ENCODE data around the gene CALHM1. TPM values are rescaled to one million over a fixed set of nuclear protein-coding genes. Genes with fewer than 3 reads are reported as not detected.

Gene CALHM1
- total RNA-seq, 1 experiment from 2014 or later, result not detected

- H3K9me3 ChIP-seq, result no peaks in the 10 kb centered on the region
- no peaks in the 10 kb centered on the region for H3K27me3 ChIP-seq
- H3K4me3 ChIP-seq, result no peak overlapping the region
- no peak for DNase-seq
- peaks cover 50% of the 10 kb centered on the region for H3K36me3 ChIP-seq
Observed at GRCh38 chr10:103449208-103450144, 9.2 kb downstream of the CALHM1 start.

GRCh38 chr10:103448746-103449145, 10.0 kb downstream of the CALHM1 start:
- Histone ChIP-seq H3K4me3 (no peak overlapping the region), H3K27me3 (no peaks in the 10 kb centered on the region), H3K9me3 (no peaks in the 10 kb centered on the region), H3K36me3 (peaks cover 55% of the 10 kb centered on the region)
- DNase-seq, result peak; percentile 82

- Histone ChIP-seq H3K9me3 (no peaks in the 10 kb centered on the region), H3K4me3 (no peak overlapping the region), H3K27me3 (no peaks in the 10 kb centered on the region), H3K36me3 (peaks cover 69% of the 10 kb centered on the region)
- DNase-seq, result no peak
Observed at GRCh38 chr10:103447187-103447586, 11.5 kb downstream of the CALHM1 start.

GRCh38 chr10:103445767-103446567, 12.7 kb downstream of the CALHM1 start:
- DNase-seq, result peak; percentile 72
- Histone ChIP-seq H3K36me3 (peaks cover 81% of the 10 kb centered on the region), H3K9me3 (no peaks in the 10 kb centered on the region), H3K4me3 (no peak overlapping the region), H3K27me3 (no peaks in the 10 kb centered on the region)

- Histone ChIP-seq H3K27me3 (no peaks in the 10 kb centered on the region), H3K4me3 (no peak overlapping the region), H3K36me3 (peaks cover 87% of the 10 kb centered on the region), H3K9me3 (no peaks in the 10 kb centered on the region)
- DNase-seq, result no peak
Observed at GRCh38 chr10:103445366-103445765, 13.3 kb downstream of the CALHM1 start.

- DNase-seq, result no peak
- Histone ChIP-seq H3K27me3 (no peaks in the 10 kb centered on the region), H3K36me3 (peaks cover 91% of the 10 kb centered on the region), H3K9me3 (no peaks in the 10 kb centered on the region), H3K4me3 (no peak overlapping the region)
Observed at GRCh38 chr10:103444478-103444877, 14.2 kb downstream of the CALHM1 start.

- no peak overlapping the region for H3K4me3 ChIP-seq
Observed at GRCh38 chr10:103443475-103444185, 15.1 kb downstream of the CALHM1 start.

GRCh38 chr10:103442031-103442461, 16.7 kb downstream of the CALHM1 start:
- no peak overlapping the region for H3K4me3 ChIP-seq
- H3K9me3 ChIP-seq, result no peaks in the 10 kb centered on the region
- DNase-seq, result no peak
- H3K27me3 ChIP-seq, result no peaks in the 10 kb centered on the region
- peaks cover 96% of the 10 kb centered on the region for H3K36me3 ChIP-seq

More at GRCh38 chr10:103443475-103444185, 15.1 kb downstream of the CALHM1 start:
- DNase-seq, result no peak
- Histone ChIP-seq H3K36me3 (peaks cover 93% of the 10 kb centered on the region), H3K27me3 (no peaks in the 10 kb centered on the region), H3K9me3 (no peaks in the 10 kb centered on the region)

GRCh38 chr10:103441611-103442010, 17.1 kb downstream of the CALHM1 start:
- no peaks in the 10 kb centered on the region for H3K9me3 ChIP-seq
- H3K36me3 ChIP-seq, result peaks cover 96% of the 10 kb centered on the region
- no peak overlapping the region for H3K4me3 ChIP-seq
- H3K27me3 ChIP-seq, result no peaks in the 10 kb centered on the region
- DNase-seq, result no peak

GRCh38 chr10:103441206-103441605, 17.5 kb downstream of the CALHM1 start:
- Histone ChIP-seq H3K36me3 (peaks cover 96% of the 10 kb centered on the region), H3K4me3 (no peak overlapping the region), H3K9me3 (no peaks in the 10 kb centered on the region), H3K27me3 (no peaks in the 10 kb centered on the region)
- DNase-seq, result no peak

- DNase-seq, result no peak
- peaks cover 94% of the 10 kb centered on the region for H3K36me3 ChIP-seq
- H3K9me3 ChIP-seq, result no peaks in the 10 kb centered on the region
- no peak overlapping the region for H3K4me3 ChIP-seq
- H3K27me3 ChIP-seq, result no peaks in the 10 kb centered on the region
Observed at GRCh38 chr10:103440416-103440815, 18.3 kb downstream of the CALHM1 start.

- no peaks in the 10 kb centered on the region for H3K27me3 ChIP-seq
- H3K36me3 ChIP-seq, result peaks cover 91% of the 10 kb centered on the region
- no peaks in the 10 kb centered on the region for H3K9me3 ChIP-seq
- H3K4me3 ChIP-seq, result no peak overlapping the region
- DNase-seq, result no peak
Observed at GRCh38 chr10:103439776-103440175, 18.9 kb downstream of the CALHM1 start.

- no peaks in the 10 kb centered on the region for H3K9me3 ChIP-seq
- H3K27me3 ChIP-seq, result no peaks in the 10 kb centered on the region
- DNase-seq, result no peak
- peaks cover 86% of the 10 kb centered on the region for H3K36me3 ChIP-seq
- H3K4me3 ChIP-seq, result no peak overlapping the region
Observed at GRCh38 chr10:103433858-103434257, 24.8 kb downstream of the CALHM1 start.

GRCh38 chr10:103431902-103432301, 26.8 kb downstream of the CALHM1 start:
- no peak for DNase-seq
- no peaks in the 10 kb centered on the region for H3K9me3 ChIP-seq
- H3K36me3 ChIP-seq, result peaks cover 85% of the 10 kb centered on the region
- no peaks in the 10 kb centered on the region for H3K27me3 ChIP-seq
- no peak overlapping the region for H3K4me3 ChIP-seq

GRCh38 chr10:103429647-103430046, 29.1 kb downstream of the CALHM1 start:
- no peaks in the 10 kb centered on the region for H3K9me3 ChIP-seq
- DNase-seq, result no peak
- H3K36me3 ChIP-seq, result peaks cover 83% of the 10 kb centered on the region
- no peaks in the 10 kb centered on the region for H3K27me3 ChIP-seq
- no peak overlapping the region for H3K4me3 ChIP-seq

GRCh38 chr10:103428989-103429643, 29.6 kb downstream of the CALHM1 start:
- DNase-seq, result no peak
- Histone ChIP-seq H3K9me3 (no peaks in the 10 kb centered on the region), H3K4me3 (no peak overlapping the region), H3K36me3 (peaks cover 83% of the 10 kb centered on the region), H3K27me3 (no peaks in the 10 kb centered on the region)

Measured in MG63 (cell line).